Hepatocyte (in vitro differentiated cells): ENCODE data around the gene MARCKSL1.

ENCODE experiments used
- CTCF ChIP-seq: fragments of 200-600 bp; sonication (generic); IDR thresholded peaks from 2 replicates; pipeline ENCODE4 v1.5.1; 2016; ENCODE audit warnings: antibody characterized with exemption, mild to moderate bottlenecking; ENCODE audit not compliant: poor library complexity
- EZH2 ChIP-seq: fragments of 200-600 bp; sonication (generic); IDR thresholded peaks from 2 replicates; pipeline ENCODE4 v1.6.1; 2016; ENCODE audit warnings: antibody characterized with exemption, mild to moderate bottlenecking, borderline replicate concordance

DNA sequence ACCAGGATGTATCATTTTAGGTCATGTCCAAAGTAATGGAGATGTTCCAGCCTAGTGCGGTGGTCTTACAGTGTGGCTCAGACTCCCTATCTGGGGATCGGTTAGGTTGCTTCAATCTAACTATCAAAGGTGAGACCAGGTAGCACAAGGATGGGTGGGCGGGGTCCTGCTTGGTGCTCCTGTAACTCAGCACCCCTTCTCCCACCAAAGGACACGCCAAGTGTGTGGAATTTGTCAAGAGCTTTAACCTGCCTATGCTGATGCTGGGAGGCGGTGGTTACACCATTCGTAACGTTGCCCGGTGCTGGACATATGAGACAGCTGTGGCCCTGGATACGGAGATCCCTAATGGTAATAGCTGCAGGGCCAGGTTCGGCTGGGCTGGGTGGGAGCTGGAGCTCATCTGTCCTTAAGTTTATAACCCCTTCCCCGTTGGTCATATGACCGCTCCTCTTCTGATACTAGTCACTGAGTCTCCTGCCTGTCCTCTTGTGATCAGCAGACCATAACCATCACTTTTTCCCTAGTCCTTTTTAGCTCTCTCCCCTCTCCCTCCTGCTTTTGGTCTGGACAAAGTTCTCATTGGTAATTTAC is 5.4 kb downstream of the MARCKSL1 start:
- TF ChIP-seq CTCF: no peak
- no peak for TF ChIP-seq EZH2
